Measurements from ENCODE around the gene WDTC1.
"Not testable (repeated sequence)": the region's sequence is repeated elsewhere in the genome, so short reads cannot be mapped to it uniquely, and the experiment has no call there.

WDTC1 gene

DNA sequence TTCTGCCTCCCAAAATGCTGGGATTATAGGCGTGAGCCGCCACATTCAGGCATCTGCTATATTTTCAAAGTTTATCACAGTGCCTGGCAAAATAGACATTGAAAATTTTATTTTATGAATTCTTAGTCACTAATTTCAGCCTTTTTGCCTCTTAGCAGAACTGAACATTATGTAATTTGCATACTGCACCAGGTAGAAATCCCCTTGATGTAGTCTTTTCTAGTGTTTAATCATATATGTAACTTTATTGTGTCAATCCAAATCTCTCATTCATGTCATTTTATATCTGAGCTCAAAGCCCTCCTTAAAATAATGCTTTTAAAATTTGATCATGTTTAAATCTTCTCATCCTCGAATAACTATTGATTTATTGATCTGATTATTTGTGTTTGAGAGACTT, 19.2 kb downstream of the WDTC1 start:
- no peak for DNase-seq

DNA sequence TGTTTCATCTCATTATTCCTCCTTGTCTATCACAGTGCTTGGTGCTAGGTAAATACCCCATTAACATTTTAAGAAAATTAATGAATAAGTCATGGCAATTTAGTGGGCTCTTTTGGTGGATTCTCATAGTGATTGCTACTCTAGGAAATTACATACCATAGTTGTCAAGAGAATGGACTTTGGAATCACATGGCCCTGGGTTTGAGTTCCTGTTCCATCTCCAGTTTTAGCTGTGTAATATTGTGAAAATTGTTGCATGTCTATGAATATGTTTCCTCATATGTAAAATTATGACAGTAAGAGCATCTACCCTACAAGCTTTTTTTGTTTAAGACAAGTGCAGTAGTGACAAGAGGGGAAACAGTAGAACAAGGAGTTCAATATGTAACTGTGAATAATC, 20.7 kb downstream of the WDTC1 start:
- no peak for DNase-seq

GRCh38 chr1:27257155-27257554, 22.7 kb downstream of the WDTC1 start:
- DNase-seq = no peak

DNA sequence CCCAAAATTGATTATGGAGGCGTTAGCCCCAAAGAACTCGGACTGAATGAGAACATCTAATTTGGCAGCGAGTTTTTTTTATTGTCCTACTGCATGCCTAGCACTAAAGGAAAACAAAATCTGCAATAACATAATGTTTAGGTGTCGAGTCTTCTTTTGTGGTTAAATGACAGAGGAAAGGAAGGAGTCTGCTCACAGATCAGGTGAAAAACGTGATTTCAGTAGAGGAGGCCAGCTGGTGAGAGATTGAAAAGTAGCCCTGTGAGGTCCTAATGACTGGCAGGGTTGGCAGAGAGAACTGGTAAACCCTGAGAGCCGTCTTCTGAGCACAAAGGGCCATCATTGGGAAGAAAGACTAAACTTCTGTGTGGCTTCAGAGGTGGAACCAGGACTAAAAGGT, 24.2 kb downstream of the WDTC1 start:
- DNase-seq = no peak

DNA sequence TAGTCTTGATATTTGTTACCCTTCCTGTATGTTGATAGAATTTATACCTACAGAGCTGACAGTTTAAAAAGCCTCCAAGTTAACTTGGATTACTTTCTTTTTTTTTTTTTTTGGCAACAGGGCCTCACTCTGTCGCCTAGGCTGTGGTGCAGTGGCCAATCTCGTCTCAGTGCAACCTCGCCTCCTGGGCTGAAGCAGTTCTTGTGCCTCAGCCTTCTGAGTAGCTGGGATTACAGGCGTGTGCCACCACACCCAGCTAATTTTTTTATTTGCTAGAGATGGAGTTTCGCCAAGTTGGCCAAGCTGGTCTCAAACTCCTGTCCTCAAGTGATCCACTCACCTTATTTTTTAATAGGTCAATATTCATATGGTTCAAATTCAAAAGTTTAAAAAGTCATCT, 32.7 kb downstream of the WDTC1 start:
- DNase-seq = no peak

- no peak for DNase-seq
Observed at GRCh38 chr1:27269276-27269675, 34.8 kb downstream of the WDTC1 start.

- DNase-seq = no peak
Observed at GRCh38 chr1:27274204-27274603, 39.8 kb downstream of the WDTC1 start.

GRCh38 chr1:27275696-27276095, 41.3 kb downstream of the WDTC1 start:
- DNase-seq = no peak

GRCh38 chr1:27284425-27285273, 50.2 kb downstream of the WDTC1 start:
- DNase-seq = peak; percentile 65

- peak; percentile 10 for DNase-seq
Observed at GRCh38 chr1:27285274-27285660, 50.8 kb downstream of the WDTC1 start.

DNA sequence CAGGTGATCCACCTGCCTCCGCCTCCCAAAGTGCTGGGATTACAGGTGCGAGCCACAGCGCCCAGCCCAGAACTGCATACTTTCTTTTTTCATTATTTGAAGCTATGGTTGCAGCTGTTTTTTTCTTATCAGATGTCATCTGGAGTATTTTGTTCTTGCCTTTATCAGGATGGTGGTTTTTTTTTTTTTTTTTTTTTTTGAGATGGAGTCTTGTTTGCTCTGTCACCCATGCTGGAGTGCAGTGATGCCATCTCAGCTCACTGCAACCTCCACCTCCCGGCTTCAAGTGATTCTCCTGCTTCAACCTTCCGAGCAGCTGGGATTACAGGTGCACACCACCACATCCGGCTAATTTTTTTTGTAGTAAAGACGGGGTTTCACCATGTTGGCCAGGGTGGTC, 51.4 kb downstream of the WDTC1 start:
- DNase-seq = peak; percentile 36

- DNase-seq = not testable (repeated sequence)
Observed at GRCh38 chr1:27289125-27289524, 54.7 kb downstream of the WDTC1 start.

DNA sequence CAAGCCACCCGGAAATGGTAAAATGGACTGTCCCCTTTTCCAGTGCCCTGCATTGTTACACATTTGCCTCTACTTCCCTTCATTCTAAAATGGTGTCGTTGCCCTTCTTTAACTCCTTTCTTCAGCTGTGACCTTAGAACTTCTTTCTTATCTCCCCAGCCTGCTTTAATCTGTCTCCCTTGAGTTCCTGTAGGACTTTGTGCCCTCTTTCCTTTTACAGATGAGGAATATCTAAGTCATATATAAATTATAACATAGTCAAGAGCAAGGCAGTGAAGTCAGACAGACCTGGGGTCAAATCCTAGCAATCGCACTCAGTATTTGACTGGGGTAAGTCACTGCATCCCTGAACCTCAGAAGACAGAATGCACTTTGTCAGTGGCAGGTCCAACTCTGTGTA, 56.1 kb downstream of the WDTC1 start:
- no peak for DNase-seq

DNA sequence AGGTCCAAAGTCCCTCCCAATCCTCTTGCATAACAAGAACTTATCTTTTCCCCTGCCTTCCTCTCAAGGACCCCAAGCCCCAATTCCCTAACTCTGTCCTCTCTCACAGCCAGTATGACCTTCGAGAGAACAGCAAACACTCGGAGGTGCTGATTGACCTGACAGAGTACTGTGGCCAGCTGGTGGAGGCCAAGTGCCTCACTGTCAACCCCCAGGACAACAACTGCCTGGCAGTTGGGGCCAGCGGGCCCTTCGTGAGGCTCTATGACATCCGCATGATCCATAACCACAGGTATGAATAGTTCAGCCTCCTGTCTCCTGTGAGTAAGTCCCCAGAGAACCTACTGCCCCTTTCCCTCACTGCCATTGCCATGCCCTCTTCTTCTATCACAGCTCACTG, 57.7 kb downstream of the WDTC1 start:
- no peak for DNase-seq

GRCh38 chr1:27293915-27294314, 59.5 kb downstream of the WDTC1 start:
- no peak for DNase-seq

GRCh38 chr1:27296773-27297291, 62.4 kb downstream of the WDTC1 start:
- peak; percentile 24 for DNase-seq

GRCh38 chr1:27297903-27298302, 63.5 kb downstream of the WDTC1 start:
- no peak for DNase-seq

- DNase-seq = no peak
Observed at GRCh38 chr1:27298632-27299384, 64.4 kb downstream of the WDTC1 start.

DNA sequence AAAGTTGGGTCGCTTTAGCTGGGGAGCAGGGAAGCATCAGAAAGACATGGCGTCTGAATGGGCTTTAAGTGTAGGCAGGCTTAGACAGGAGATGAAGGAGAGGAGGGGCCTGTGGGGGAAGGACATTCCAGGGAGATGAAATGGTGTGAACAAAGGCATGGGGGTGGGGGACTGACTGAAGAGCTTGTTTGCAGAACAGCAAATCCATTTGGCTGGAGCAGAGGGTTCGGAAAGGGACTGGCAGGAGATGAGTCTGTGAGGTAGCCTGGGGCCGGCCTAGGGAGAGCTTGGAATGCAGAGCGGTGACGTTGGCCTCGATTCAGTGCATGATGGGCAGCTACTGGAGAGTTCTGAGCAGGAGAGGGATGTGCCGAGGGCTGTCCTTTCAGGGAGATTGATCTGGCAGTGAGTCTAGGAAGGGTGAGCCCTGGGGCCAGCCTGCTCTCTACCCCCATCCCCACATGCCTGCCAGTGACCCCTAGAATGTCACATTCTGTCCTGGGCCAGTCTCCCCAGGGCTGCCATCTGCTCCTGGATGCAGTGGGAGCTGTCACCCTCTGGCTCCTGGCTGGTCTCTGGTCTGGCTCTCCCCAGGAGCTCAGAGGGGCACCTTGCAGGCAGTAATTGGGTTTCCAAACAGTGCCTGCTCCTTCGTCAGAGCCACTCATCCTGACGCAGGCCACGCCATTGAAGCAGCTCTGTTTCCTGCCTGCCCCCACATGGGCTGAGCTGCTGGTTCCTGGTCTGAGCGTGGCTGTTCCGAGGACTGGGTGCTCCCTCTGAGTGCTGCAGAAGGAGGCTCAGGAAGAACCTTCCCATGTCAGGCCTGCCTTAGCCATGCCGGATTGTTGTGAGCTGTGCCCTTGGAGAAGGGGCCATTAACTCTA, 65.2 kb downstream of the WDTC1 start:
- DNase-seq = no peak

DNA sequence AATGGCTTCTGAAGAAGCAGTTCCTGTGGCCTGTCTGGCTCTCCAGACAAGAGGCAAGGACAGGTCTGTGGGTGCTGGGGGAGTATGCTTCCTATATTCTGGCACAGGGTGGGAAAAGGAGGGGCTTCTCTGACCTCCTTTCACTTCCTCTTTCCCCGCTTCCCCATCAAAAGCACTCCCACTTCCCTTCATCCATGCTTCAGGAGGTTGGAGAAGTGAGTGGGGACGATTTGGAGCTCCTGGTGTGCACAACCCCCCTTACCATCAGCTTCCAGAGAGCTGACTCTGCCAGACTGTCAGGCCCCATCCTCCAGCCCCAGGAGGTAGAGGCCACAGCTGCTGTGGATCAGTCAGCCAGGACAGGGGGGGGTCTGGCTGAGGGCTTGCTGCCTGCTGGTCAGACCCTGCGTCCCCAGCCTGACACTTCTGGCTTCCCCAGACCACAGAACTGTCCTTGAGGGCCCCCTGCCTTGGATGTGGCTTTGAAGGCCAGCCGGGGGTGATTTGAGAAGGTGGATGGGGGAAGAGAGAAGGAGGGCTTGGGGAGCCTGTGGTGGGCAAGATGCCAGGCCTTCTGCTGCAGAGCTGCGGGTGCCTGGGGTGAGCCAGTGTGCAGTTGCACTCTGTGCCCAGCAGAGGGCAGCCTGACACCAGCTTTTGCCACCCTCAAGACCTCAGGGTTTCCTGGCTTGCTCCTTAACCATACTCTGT, 66.1 kb downstream of the WDTC1 start:
- peak; percentile 74 for DNase-seq

DNA sequence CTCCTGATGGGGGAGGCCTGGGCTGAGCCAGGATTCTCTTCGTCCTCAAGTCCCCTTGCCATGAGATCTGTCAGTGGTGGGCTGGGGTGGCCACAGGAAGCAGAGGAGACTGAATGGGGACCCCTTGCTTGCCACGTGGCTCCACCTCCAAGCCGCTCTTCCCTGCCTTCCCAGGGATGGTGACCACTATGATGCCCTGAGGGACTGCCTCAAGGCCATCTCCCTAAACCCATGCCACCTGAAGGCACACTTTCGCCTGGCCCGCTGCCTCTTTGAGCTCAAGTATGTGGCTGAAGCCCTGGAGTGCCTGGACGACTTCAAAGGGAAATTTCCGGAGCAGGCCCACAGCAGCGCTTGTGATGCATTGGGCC, 66.6 kb downstream of the WDTC1 start:
- no peak for DNase-seq

DNA sequence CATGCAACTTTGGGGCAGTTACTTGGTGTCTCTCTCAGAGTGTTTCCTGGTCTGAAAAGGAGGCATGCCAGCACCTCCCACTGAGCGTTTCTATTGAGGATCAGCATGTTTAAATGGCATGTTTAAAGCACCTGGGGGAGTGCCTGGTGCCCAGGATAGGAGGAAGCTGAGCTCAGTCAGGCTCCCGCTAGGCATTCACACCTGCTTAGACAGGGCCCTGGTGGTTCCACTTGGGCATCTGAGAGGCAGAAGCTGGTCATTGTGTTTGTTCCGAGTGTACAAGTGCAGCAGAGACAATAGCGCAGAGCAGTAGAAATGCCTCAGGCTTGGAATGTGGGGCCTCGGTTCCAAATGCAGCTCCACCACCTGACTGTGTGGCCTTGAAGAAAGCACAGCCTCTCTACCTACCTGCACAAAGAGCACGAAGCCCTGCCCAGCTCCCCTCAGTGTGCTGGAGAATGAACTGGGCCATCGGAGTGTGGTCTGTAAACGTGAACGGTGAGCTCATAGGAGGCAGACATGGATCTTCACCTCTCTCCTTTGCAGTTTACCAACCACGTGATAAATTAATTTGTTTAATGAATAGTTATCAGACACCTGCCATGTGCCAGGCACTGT, 67.3 kb downstream of the WDTC1 start:
- DNase-seq = peak; percentile 74

All from NCI-H2029 (cell line).